Measurements from ENCODE around the gene KIF3C. TPM values are rescaled to one million over a fixed set of nuclear protein-coding genes. Genes with fewer than 3 reads are reported as not detected.
A peak's percentile ranks its signal among the peaks of the same experiment; 100 is the strongest.

The KIF3C gene
- total RNA-seq, 1 donor from 2014 or later = 2.0 TPM

DNA sequence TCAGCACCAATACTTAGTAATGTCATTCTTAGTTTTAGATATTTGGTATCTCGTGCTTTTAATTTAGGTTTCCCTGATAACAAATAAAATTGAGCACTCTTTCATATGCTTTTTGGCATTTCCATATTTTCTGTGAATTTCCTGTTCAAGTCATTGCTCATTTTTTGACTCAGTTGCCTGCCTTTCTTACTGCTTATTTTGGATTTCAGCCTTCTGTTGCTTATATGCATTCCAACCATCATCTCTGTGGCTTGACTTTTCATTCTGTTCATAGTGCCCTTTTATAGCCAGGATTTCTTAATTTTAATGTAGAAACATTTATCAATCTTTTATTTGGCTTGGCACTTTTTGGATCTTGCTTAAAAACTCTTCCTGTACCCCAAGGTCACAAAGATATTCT lies 14.5 kb upstream of the KIF3C start:
- H3K36me3 ChIP-seq = no peaks in the 10 kb centered on the region
- TF ChIP-seq, protein P1, sequence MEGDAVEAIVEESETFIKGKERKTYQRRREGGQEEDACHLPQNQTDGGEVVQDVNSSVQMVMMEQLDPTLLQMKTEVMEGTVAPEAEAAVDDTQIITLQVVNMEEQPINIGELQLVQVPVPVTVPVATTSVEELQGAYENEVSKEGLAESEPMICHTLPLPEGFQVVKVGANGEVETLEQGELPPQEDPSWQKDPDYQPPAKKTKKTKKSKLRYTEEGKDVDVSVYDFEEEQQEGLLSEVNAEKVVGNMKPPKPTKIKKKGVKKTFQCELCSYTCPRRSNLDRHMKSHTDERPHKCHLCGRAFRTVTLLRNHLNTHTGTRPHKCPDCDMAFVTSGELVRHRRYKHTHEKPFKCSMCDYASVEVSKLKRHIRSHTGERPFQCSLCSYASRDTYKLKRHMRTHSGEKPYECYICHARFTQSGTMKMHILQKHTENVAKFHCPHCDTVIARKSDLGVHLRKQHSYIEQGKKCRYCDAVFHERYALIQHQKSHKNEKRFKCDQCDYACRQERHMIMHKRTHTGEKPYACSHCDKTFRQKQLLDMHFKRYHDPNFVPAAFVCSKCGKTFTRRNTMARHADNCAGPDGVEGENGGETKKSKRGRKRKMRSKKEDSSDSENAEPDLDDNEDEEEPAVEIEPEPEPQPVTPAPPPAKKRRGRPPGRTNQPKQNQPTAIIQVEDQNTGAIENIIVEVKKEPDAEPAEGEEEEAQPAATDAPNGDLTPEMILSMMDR (IDR thresholded peaks at IDR 0.05; ENCODE audit: borderline replicate concordance) = no peak
- H3K27ac ChIP-seq (replicated peaks) = no peak overlapping the region
- DNase-seq = no peak
- H3K27me3 ChIP-seq (ENCODE audit: low read depth) = no peaks in the 10 kb centered on the region
- intact Hi-C loops (cut with micrococcal nuclease) = no loop called here
- no peak overlapping the region for H3K4me3 ChIP-seq
- no peaks in the 10 kb centered on the region for H3K9me3 ChIP-seq (replicated peaks)
- peaks cover 22% of the 10 kb centered on the region for H3K4me1 ChIP-seq

DNA sequence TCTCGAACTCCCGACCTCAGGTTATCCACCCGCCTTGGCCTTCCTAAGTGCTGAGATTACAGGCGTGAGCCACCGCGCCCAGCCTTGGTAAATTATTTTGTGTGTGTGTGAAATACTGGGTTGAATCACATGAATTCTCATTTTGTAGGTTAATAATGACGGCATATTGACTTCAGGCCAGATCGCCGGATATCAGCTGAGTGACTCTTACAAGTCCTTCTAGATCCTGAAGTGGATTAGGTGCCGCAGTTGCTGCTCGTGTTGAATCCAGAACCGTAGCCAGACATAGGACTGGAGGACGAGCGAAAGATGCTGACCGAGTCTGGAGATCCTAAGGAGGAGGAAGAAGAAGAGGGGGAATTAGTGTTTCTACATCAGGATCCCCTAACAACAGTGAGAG lies 12.2 kb upstream of the KIF3C start:
- TF ChIP-seq, protein P1 (IDR thresholded peaks at IDR 0.05; ENCODE audit: borderline replicate concordance) = no peak
- no peaks in the 10 kb centered on the region for H3K9me3 ChIP-seq (replicated peaks)
- H3K4me3 ChIP-seq = no peak overlapping the region
- no peak for DNase-seq
- peaks cover 15% of the 10 kb centered on the region for H3K4me1 ChIP-seq
- intact Hi-C loops (cut with micrococcal nuclease) = loop anchor here (5.0 kb wide), 2 partner anchors 42 to 148 kb away; no protein-coding TSS in a partner anchor
- H3K36me3 ChIP-seq = no peaks in the 10 kb centered on the region
- no peak overlapping the region for H3K27ac ChIP-seq (replicated peaks)
- H3K27me3 ChIP-seq (ENCODE audit: low read depth) = no peaks in the 10 kb centered on the region

DNA sequence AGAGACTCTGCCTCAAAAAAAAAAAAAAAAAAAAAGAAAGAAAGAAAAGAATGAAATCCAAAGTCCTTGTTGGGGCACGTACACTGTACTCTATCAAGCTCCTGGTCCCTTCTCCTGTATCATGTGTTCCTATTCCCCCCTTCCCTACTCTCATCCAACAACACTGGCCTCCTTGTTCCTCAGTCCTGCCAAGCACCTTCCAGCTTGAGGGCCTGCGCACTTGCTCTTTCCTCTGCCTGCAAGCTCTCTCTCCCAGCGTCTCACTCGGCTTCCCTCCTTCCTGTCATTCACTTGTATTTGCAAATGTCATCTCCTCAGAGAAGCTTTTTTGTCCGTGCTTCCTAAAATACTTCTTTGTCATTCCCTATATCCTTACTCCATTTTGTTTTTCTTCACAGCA lies 10.8 kb upstream of the KIF3C start:
- intact Hi-C loops (cut with micrococcal nuclease) = loop anchor here (5.0 kb wide), 2 partner anchors 41 to 149 kb away; no protein-coding TSS in a partner anchor
- Histone ChIP-seq H3K27me3 (ENCODE audit: low read depth) (no peaks in the 10 kb centered on the region), H3K4me3 (no peak overlapping the region), H3K9me3 (replicated peaks) (no peaks in the 10 kb centered on the region), H3K36me3 (no peaks in the 10 kb centered on the region), H3K27ac (replicated peaks) (no peak overlapping the region), H3K4me1 (peaks cover 14% of the 10 kb centered on the region)
- TF ChIP-seq, protein P1 (IDR thresholded peaks at IDR 0.05; ENCODE audit: borderline replicate concordance) = no peak
- DNase-seq = no peak

DNA sequence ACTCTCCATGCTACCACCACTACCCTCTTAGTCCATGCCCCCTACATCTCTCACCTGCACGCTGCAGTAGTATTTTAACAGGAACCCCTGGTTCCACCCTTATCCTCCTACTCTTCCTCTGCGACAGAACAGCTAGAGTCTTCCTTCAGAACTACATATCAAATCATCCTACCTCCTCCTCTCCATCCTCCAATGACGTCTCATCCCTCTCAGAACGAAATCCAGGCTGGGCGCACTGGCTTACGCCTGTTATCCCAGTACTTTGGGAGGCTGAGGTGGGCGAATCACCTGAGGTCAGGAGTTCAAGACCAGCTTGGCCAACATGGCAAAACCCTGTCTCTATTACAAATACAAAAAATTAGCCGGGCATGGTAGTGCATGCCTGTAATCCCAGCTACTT lies 10.3 kb upstream of the KIF3C start:
- TF ChIP-seq, protein P1 (IDR thresholded peaks at IDR 0.05; ENCODE audit: borderline replicate concordance) = no peak
- intact Hi-C loops (cut with micrococcal nuclease) = loop anchor here (5.0 kb wide), 2 partner anchors 40 to 150 kb away; no protein-coding TSS in a partner anchor

DNA sequence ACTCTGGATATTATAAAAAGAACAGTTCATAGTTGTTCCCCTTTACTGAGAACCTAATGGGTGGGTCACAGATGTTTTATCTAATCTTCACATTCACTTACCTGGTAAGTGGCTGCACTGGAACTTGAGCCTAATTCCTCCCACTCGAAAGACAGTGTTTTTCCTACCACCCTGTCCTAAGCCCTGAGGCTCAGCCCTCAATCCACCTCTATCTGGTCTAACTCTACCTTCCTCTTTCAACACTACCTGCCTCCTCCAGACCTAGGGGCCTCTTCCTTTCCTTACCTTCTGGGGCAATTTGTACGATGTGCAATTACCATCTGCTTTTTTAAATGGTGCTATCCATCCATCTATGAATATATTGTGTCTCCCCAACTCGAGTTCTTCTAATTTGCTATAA lies 9.7 kb upstream of the KIF3C start:
- no peaks in the 10 kb centered on the region for H3K9me3 ChIP-seq (replicated peaks)
- intact Hi-C loops (cut with micrococcal nuclease) = loop anchor here (5.0 kb wide), 2 partner anchors 40 to 150 kb away; no protein-coding TSS in a partner anchor
- DNase-seq = no peak
- peaks cover 8% of the 10 kb centered on the region for H3K4me1 ChIP-seq
- no peaks in the 10 kb centered on the region for H3K27me3 ChIP-seq (ENCODE audit: low read depth)
- peak overlapping the region; percentile 49 for H3K4me3 ChIP-seq
- no peaks in the 10 kb centered on the region for H3K36me3 ChIP-seq
- TF ChIP-seq, protein P1 (IDR thresholded peaks at IDR 0.05; ENCODE audit: borderline replicate concordance) = no peak
- H3K27ac ChIP-seq (replicated peaks) = no peak overlapping the region

More for the DNA sequence above, 10.3 kb upstream of the KIF3C start:
- Histone ChIP-seq H3K9me3 (replicated peaks) (no peaks in the 10 kb centered on the region), H3K4me1 (peaks cover 9% of the 10 kb centered on the region), H3K36me3 (no peaks in the 10 kb centered on the region), H3K27ac (replicated peaks) (no peak overlapping the region), H3K4me3 (no peak overlapping the region), H3K27me3 (ENCODE audit: low read depth) (no peaks in the 10 kb centered on the region)
- DNase-seq = no peak
